Activated naive CD4-positive, alpha-beta T cell treated with Interleukin-2 at 50 U/mL for 16 hours (primary cell): ENCODE data around the gene SEC11A.
"Not testable (repeated sequence)": the region's sequence is repeated elsewhere in the genome, so short reads cannot be mapped to it uniquely, and the experiment has no call there.

Experiments used
- DNase-seq: peaks from one replicate; pipeline ENCODE4 v3.0.0-alpha.2; 2020

The SEC11A gene

GRCh38 chr15:84736375-84736774, 20.4 kb upstream of the SEC11A start:
- peak; percentile 74 for DNase-seq

- DNase-seq = peak; percentile 40
These were observed 19.6 kb upstream of the SEC11A start for GRCh38 chr15:84735480-84736061.

GRCh38 chr15:84734794-84735479, 19.0 kb upstream of the SEC11A start:
- DNase-seq = peak; percentile 66

- DNase-seq = no peak
These were observed 15.8 kb upstream of the SEC11A start for GRCh38 chr15:84731774-84732173.

- no peak for DNase-seq
These were observed 11.5 kb upstream of the SEC11A start for GRCh38 chr15:84727429-84727828.

- DNase-seq = no peak
These were observed 9.1 kb upstream of the SEC11A start for GRCh38 chr15:84725001-84725491.

GRCh38 chr15:84722628-84723027, 6.7 kb upstream of the SEC11A start:
- DNase-seq = no peak

- no peak for DNase-seq
These were observed 5.4 kb upstream of the SEC11A start for GRCh38 chr15:84721371-84721770.

- peak; percentile 68 for DNase-seq
These were observed 401 bp downstream of the SEC11A start for GRCh38 chr15:84715441-84716035.

- DNase-seq = no peak
These were observed 1.1 kb downstream of the SEC11A start for GRCh38 chr15:84714821-84715220.

GRCh38 chr15:84714372-84714771, 1.6 kb downstream of the SEC11A start:
- no peak for DNase-seq

- DNase-seq = no peak
These were observed 12.1 kb downstream of the SEC11A start for GRCh38 chr15:84703808-84704207.

GRCh38 chr15:84702961-84703482, 12.9 kb downstream of the SEC11A start:
- no peak for DNase-seq

GRCh38 chr15:84699538-84700191, 16.3 kb downstream of the SEC11A start:
- no peak for DNase-seq

GRCh38 chr15:84697236-84697990, 18.5 kb downstream of the SEC11A start:
- DNase-seq = no peak

- DNase-seq = no peak
These were observed 19.2 kb downstream of the SEC11A start for GRCh38 chr15:84696757-84697156.

GRCh38 chr15:84690342-84690741, 25.6 kb downstream of the SEC11A start:
- no peak for DNase-seq

- DNase-seq = no peak
These were observed 26.1 kb downstream of the SEC11A start for GRCh38 chr15:84689858-84690257.

- DNase-seq = not testable (repeated sequence)
These were observed 29.5 kb downstream of the SEC11A start for GRCh38 chr15:84686446-84686845.

- no peak for DNase-seq
These were observed 30.6 kb downstream of the SEC11A start for GRCh38 chr15:84685304-84685703.

GRCh38 chr15:84684092-84684491, 31.8 kb downstream of the SEC11A start:
- no peak for DNase-seq

GRCh38 chr15:84681831-84682230, 34.1 kb downstream of the SEC11A start:
- peak; percentile 73 for DNase-seq

- DNase-seq = no peak
These were observed 44.7 kb downstream of the SEC11A start for GRCh38 chr15:84671211-84671610.
